SU-DHL-6 (cell line): ENCODE measurements around the gene MYL3.

Experiments used
- CTCF ChIP-seq: fragments of 200-600 bp; sonication (generic); IDR thresholded peaks from one replicate; pipeline ENCODE4 v1.5.1; 2017; ENCODE audit warnings: antibody characterized with exemption, mild to moderate bottlenecking, low read length, moderate library complexity; ENCODE audit not compliant: insufficient read depth, poor library complexity, severe bottlenecking
- EZH2phosphoT487 ChIP-seq: fragments of 200-600 bp; sonication (generic), shearing (Covaris generic); conservative IDR thresholded peaks from 2 replicates; pipeline ENCODE4 v1.6.1; 2018; ENCODE audit warnings: mild to moderate bottlenecking, antibody characterized with exemption, low read length, moderate library complexity, mixed read lengths

GRCh38 chr3:46840491-46840890, 22.8 kb downstream of the MYL3 start:
- TF ChIP-seq CTCF (no peak), EZH2phosphoT487 (no peak)
